GM21423 (cell line): Measurements from ENCODE around the gene LILRB2.
"Not testable (repeated sequence)": the region's sequence is repeated elsewhere in the genome, so short reads cannot be mapped to it uniquely, and the experiment has no call there.

Experiments
- ATAC-seq: cut with Tn5 transposase; IDR thresholded peaks from one replicate; pipeline ENCODE4 v1.9.1; 2021; ENCODE audit warnings: mild to moderate bottlenecking, moderate library complexity; ENCODE audit not compliant: unreplicated experiment

Gene LILRB2

GRCh38 chr19:54275951-54276350 lies 5.0 kb downstream of the LILRB2 start:
- no peak for ATAC-seq

DNA sequence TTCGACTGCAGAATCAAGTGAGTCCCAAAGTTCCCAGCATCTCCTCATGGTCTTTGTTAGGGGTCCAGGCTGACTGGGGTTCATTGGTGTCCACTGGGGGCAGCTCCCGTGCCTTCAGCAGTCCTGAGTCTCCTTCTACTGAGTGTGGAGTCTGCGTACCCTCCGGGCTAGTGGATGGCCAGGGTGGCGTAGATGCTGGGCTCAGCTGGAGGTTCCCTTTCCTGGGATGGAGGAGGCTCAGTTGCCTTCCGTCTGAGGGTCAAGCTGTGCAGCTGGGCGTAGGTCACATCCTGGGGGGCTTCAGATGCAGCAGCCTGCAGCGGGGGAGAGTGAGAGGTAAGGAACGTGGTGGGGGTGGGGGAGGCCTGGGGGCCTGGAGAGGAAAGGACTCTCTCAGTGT lies 6.4 kb downstream of the LILRB2 start:
- ATAC-seq = not testable (repeated sequence)

DNA sequence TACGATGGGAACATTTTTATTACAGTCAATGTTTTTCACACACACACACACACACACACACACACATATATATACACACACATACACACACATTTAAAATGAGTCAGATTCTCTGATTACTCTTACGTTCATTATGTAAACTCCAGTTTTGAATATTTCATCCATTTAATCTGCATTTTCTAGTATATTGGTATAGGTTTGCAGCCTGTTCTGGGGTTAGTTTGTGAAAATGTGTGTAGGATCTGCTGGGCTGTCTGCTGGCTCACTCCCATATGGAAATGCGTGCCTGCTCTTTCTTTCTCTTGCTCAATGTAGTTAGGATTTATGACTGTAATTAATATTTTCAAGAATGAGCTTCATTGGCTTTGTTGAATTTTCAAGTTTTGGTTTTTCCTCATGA lies 7.1 kb downstream of the LILRB2 start:
- ATAC-seq = no peak

DNA sequence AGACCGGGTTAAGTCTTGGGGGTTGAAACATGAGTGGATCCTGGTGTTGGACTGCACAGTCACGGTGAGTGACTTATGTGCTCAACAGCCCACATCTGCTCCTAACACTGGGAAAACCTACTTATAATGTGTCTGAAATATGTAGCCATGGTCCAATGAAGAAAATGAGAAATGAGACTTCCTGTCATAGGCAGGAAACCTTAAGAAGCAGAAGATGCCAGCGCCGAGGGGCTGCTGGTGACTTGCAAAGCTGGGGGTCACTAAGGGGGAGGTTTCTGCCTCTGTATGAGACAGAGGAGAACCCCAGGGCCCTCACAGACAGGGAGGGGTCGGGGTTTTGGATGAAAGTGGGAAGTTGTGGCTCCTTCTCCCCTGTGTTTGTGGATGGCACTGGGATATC lies 8.7 kb downstream of the LILRB2 start:
- ATAC-seq = not testable (repeated sequence)

- ATAC-seq = not testable (repeated sequence)
These were observed 9.3 kb downstream of the LILRB2 start for GRCh38 chr19:54271587-54271986.

GRCh38 chr19:54271106-54271505 lies 9.8 kb downstream of the LILRB2 start:
- no peak for ATAC-seq

DNA sequence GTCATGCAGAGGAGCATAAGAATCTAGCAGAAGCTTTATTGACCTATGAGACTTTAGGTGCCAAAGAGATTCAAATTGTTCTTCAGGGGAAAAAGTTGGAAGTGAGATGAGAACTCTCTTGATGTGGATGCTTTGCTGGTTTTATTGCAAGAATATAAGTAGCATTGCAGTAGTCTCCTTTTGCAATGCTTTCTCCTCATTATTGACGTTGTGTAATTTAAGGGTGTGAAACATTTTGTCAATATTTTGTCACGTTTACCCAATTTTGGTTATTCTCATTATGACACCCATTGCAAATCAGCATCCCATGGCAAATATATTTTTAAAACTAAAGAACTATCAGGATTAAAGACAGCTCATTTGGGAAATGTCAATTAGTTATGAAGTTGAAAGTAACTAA lies 12.0 kb downstream of the LILRB2 start:
- ATAC-seq = no peak

DNA sequence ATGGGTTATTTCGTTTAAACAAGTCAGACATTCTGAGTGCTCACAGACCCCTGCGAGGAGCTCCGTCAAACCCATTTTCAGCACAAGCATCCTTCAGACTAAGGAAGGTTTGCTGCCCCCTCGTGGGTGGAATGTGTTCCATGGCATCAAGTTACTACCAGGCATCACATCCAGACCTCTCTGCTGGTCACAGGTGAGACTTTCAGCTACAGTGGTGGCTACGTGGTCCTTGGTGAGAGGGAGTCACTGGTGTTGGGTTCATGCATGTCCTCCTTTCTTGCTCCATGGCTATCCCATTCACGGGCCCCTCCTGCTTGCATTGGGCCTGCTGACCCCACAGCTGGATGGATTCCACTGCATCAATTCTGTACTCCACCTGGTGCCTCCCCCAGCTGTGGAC lies 14.8 kb downstream of the LILRB2 start:
- ATAC-seq = no peak

DNA sequence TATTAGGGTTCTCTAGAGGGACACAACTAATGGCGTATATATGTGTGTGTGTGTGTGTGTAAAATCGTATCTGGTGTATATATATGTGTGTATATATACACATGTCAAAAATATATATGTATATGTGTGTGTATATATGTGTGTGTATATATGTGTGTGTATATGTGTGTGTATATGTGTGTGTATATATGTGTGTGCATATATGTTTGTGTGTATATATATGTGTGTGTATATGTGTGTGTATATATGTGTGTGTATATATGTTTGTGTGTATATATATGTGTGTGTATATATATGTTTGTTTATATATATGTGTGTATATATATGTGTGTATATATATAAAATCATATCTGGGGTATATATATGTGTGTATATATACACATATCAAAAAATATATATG lies 18.4 kb downstream of the LILRB2 start:
- ATAC-seq = no peak

GRCh38 chr19:54262066-54262465 lies 18.8 kb downstream of the LILRB2 start:
- no peak for ATAC-seq

DNA sequence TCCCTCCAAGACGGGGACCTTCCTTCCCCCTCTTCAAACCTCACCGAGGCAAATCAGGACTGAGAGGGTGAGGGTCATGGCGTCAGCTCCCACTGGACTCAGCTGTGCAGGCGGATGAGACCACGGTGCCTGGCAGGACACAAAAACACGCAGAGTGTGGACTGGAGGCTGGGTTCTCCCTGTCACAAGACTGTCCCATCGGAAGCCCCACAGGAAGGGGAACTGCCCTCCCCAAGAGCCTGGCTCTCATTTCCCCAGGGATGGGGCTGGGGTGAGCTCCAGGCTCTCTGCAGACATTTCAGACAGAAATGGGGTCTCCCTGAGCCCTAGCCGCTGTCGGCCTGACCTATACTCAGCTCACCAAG lies 23.8 kb downstream of the LILRB2 start, which contains the start of gene LILRB5:
Gene LILRB5, minus strand, starts transcription at position 158 of the 365 bp plus-strand sequence. Its CDS starts 80 bp downstream, at position 78.
- ATAC-seq = no peak

DNA sequence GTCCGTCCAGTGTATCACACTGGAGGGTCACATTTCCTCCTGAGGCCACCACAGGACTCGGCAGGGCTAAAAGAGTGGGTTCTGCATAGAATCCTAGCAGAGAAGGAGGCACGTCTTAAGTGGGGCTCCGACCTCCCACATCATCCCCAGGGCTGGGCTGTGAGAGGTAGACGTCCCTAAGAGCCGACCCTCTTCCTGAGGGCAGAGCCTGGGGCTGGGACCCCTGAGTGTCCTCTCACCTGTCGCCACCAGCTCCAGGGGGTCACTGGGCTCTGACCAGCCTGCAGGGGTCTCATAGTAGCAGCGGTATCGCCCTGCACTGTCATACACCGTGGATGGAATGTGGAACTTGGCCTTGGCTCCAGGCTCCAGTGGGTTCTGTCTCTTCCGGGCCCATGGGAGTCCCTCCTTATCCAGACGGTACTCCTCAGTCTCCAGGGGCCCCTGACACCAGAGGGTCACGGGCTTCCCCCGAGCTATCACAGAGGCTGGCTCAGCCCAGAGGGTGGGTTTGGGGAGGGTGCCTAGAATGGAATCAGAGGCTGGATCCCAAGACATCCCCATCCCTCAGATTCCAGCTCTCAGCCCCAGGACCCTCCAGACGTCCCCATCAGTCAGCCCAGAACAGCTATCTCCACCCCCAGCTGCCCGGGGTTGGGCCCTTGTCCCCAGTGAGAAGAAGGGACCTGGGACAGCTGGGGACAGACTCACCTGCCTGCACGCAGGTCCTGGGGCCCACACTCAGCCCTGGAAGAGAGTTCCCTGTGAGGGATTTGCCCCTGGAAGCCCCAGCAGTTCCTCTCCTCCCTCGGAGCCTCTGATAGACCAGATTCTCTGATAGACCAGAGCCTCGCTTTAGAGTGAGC lies 24.4 kb downstream of the LILRB2 start:
- no peak for ATAC-seq

GRCh38 chr19:54255105-54255775 lies 25.7 kb downstream of the LILRB2 start:
- no peak for ATAC-seq

DNA sequence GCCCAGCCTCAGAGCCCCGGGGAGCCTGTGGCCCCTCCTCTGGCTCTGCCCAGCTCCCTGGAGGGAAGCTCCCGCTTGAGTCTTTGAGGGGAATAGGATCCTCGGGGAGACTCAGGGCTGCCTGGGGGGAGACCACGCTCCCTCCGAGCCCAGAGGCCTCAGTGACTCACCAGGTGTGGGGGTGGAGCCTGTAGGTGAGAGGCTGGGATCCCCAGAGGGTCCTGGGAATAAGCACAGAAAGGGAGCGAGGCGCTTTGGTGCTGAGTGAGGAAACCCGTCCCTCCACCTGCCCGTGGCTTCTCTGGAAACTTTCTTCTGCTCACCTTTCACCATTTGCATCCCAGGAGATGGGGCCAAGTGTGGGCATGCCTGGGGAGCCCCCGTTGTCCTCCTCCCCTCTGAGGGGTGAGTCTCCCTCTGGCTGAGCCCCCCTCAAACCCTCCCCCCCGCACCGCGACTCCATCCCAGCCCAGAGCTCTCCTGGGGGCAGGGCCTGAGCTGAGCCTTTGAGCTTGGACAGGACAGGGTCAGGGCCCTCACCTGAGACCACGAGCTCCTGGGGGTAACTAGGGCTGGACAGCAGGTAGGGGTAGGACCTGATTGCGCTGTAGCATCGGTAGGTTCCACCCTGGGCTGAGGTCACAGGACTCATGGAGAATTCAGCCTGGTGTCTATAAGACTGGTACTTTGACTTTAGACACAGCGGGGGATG lies 26.6 kb downstream of the LILRB2 start:
- ATAC-seq = no peak

GRCh38 chr19:54253331-54254194 lies 27.3 kb downstream of the LILRB2 start:
- ATAC-seq = no peak

GRCh38 chr19:54252845-54253244 lies 28.1 kb downstream of the LILRB2 start:
- ATAC-seq = no peak

- no peak for ATAC-seq
These were observed 28.7 kb downstream of the LILRB2 start for GRCh38 chr19:54252243-54252642.

GRCh38 chr19:54248016-54248601 lies 32.8 kb downstream of the LILRB2 start:
- no peak for ATAC-seq

GRCh38 chr19:54247106-54247930 lies 33.6 kb downstream of the LILRB2 start:
- ATAC-seq = no peak
